ELR (cell line): ENCODE data around the gene CDH13.

Experiments
- DNase-seq: peaks from one replicate; pipeline ENCODE4 v3.0.0-alpha.2; 2015; ENCODE audit warnings: low read depth

The CDH13 gene

GRCh38 chr16:83002351-83003334 lies 375.9 kb downstream of the CDH13 start:
- DNase-seq = peak; percentile 28

GRCh38 chr16:83004868-83005652 lies 378.3 kb downstream of the CDH13 start:
- no peak for DNase-seq

- DNase-seq = no peak
Measured at GRCh38 chr16:83005653-83006160, 378.9 kb downstream of the CDH13 start.

- DNase-seq = no peak
Measured at GRCh38 chr16:83010776-83011720, 384.3 kb downstream of the CDH13 start.

- DNase-seq = no peak
Measured at GRCh38 chr16:83011939-83012338, 385.2 kb downstream of the CDH13 start.

- no peak for DNase-seq
Measured at GRCh38 chr16:83013071-83013470, 386.3 kb downstream of the CDH13 start.

- no peak for DNase-seq
Measured at GRCh38 chr16:83019963-83020362, 393.2 kb downstream of the CDH13 start.

GRCh38 chr16:83021045-83021444 lies 394.3 kb downstream of the CDH13 start:
- DNase-seq = no peak

- DNase-seq = no peak
Measured at GRCh38 chr16:83021746-83022145, 395.0 kb downstream of the CDH13 start.

GRCh38 chr16:83023011-83023410 lies 396.2 kb downstream of the CDH13 start:
- no peak for DNase-seq

GRCh38 chr16:83023640-83024039 lies 396.9 kb downstream of the CDH13 start:
- no peak for DNase-seq

- no peak for DNase-seq
Measured at GRCh38 chr16:83027973-83028372, 401.2 kb downstream of the CDH13 start.

GRCh38 chr16:83029467-83029866 lies 402.7 kb downstream of the CDH13 start:
- no peak for DNase-seq

GRCh38 chr16:83031524-83031923 lies 404.8 kb downstream of the CDH13 start:
- DNase-seq = no peak

GRCh38 chr16:83037102-83037501 lies 410.3 kb downstream of the CDH13 start:
- DNase-seq = no peak

- no peak for DNase-seq
Measured at GRCh38 chr16:83037884-83038283, 411.1 kb downstream of the CDH13 start.

GRCh38 chr16:83040174-83040573 lies 413.4 kb downstream of the CDH13 start:
- peak; percentile 83 for DNase-seq

- DNase-seq = no peak
Measured at GRCh38 chr16:83044589-83044988, 417.8 kb downstream of the CDH13 start.

- DNase-seq = no peak
Measured at GRCh38 chr16:83045790-83046189, 419.0 kb downstream of the CDH13 start.

GRCh38 chr16:83046664-83047063 lies 419.9 kb downstream of the CDH13 start:
- no peak for DNase-seq

GRCh38 chr16:83051451-83051850 lies 424.7 kb downstream of the CDH13 start:
- no peak for DNase-seq

- peak; percentile 32 for DNase-seq
Measured at GRCh38 chr16:83054283-83054682, 427.5 kb downstream of the CDH13 start.
